ENCODE results near the gene AK4. TPM values are rescaled to one million over a fixed set of nuclear protein-coding genes. Genes with fewer than 3 reads are reported as not detected.

AK4 gene
- polyA plus RNA-seq, 2 of the 4 experiments (the other 2 are of a cell fraction): 10.6 to 25.9 TPM

- Histone ChIP-seq H3K4me2 (no peak overlapping the region), H3K27ac (no peak overlapping the region), H3K9me3 (no peaks in the 10 kb centered on the region), H3K4me1 (no peaks in the 10 kb centered on the region), H3K4me3 (no peak overlapping the region)
- WGBS (ENCODE audit: missing lambda C conversion rate): 54% methylated on average over 4 of the region's 4 CpGs
- ChIA-PET POLR2A (no interaction called here), CTCF (interaction anchor here (4.6 kb wide), 1 partner anchor 13 kb away, joined by 16 read pairs; no protein-coding TSS in a partner anchor)
- TF ChIP-seq ESRRA (IDR thresholded peaks at IDR 0.05; ENCODE audit: borderline replicate concordance, low read length) (no peak), MYC (IDR thresholded peaks at IDR 0.05; ENCODE audit: borderline replicate concordance, low read length) (no peak), MAZ (IDR thresholded peaks at IDR 0.05; ENCODE audit: borderline replicate concordance, low read depth, low read length) (no peak), POLR2A (IDR thresholded peaks at IDR 0.05; ENCODE audit: low read length) (no peak), EHF (CRISPR knock-in tag; IDR thresholded peaks at IDR 0.05) (no peak), KDM1A (IDR thresholded peaks at IDR 0.05; ENCODE audit: low read depth) (no peak), RARB (CRISPR knock-in tag; IDR thresholded peaks at IDR 0.05) (no peak), HDAC2 (IDR thresholded peaks at IDR 0.05) (no peak), ZC3H11A (IDR thresholded peaks at IDR 0.05) (no peak), POLR2AphosphoS2 (conservative IDR thresholded peaks at IDR 0.05; ENCODE audit: low read length) (no peak), EP300 (IDR thresholded peaks at IDR 0.05) (no peak), BCL3 (IDR thresholded peaks at IDR 0.05) (no peak)
- ATAC-seq (no peak), FAIRE-seq (no peak), DNase-seq (ENCODE audit: low read depth in 1 of 2, low spot score in 1 of 2) (no peak)
Observed at GRCh38 chr1:65222340-65222940, 74.4 kb downstream of the AK4 start.

GRCh38 chr1:65224681-65225091 is 76.7 kb downstream of the AK4 start:
- POLR2A ChIA-PET: no interaction called here
- no peak for DNase-seq (ENCODE audit: low read depth in 1 of 2, low spot score in 1 of 2)
- no peak for ATAC-seq
- WGBS (ENCODE audit: missing lambda C conversion rate): 70% methylated on average over 6 of the region's 6 CpGs
- no peak for FAIRE-seq
- TF ChIP-seq ELK1 (IDR thresholded peaks at IDR 0.05; ENCODE audit: low read depth, low read length): no peak
- TF ChIP-seq TFCP2L1 (CRISPR knock-in tag; IDR thresholded peaks at IDR 0.05): no peak
- TF ChIP-seq RNF2 (IDR thresholded peaks at IDR 0.05; ENCODE audit: borderline replicate concordance, low read depth): no peak
- TF ChIP-seq MYC (IDR thresholded peaks at IDR 0.05; ENCODE audit: borderline replicate concordance, low read length): no peak
- TF ChIP-seq PHF8 (IDR thresholded peaks at IDR 0.05; ENCODE audit: borderline replicate concordance, low read depth): no peak
- TF ChIP-seq CBX2 (IDR thresholded peaks at IDR 0.05; ENCODE audit: borderline replicate concordance, low read depth): no peak
- TF ChIP-seq ZSCAN20 (CRISPR knock-in tag; IDR thresholded peaks at IDR 0.05): no peak
- no peak for TF ChIP-seq BCL3 (IDR thresholded peaks at IDR 0.05)
- no peak for TF ChIP-seq RCOR1 (IDR thresholded peaks at IDR 0.05; ENCODE audit: low read depth, low read length)
- no peak for TF ChIP-seq HOXB5 (CRISPR knock-in tag; IDR thresholded peaks at IDR 0.05)
- TF ChIP-seq HMGXB4 (CRISPR knock-in tag; IDR thresholded peaks at IDR 0.05; ENCODE audit: borderline replicate concordance): no peak
- no peak for TF ChIP-seq MAX (IDR thresholded peaks at IDR 0.05)
- no peak for TF ChIP-seq RAD21 (conservative IDR thresholded peaks at IDR 0.05 in 1 of 2, IDR thresholded peaks at IDR 0.05 in 1 of 2)
- no peaks in the 10 kb centered on the region for H3K9me3 ChIP-seq
- CTCF ChIA-PET: interaction anchor here (1.1 to 1.8 kb wide), 3 partner anchors 15 to 463 kb away, joined by 3 to 4 read pairs (median 4); no protein-coding TSS in a partner anchor
- H3K4me3 ChIP-seq: no peak overlapping the region
- no peak overlapping the region for H3K4me2 ChIP-seq
- H3K27ac ChIP-seq: no peak overlapping the region
- H3K4me1 ChIP-seq: no peaks in the 10 kb centered on the region
